Measurements from ENCODE around the gene SH3RF1.

- TF ChIP-seq CREM (CRISPR knock-in tag; IDR thresholded peaks at IDR 0.05): no peak
- no peak for TF ChIP-seq CTCF (IDR thresholded peaks at IDR 0.05)
- TF ChIP-seq ARID4B (CRISPR knock-in tag; IDR thresholded peaks at IDR 0.05; ENCODE audit: borderline replicate concordance): no peak
- TF ChIP-seq ATF2 (CRISPR knock-in tag; IDR thresholded peaks at IDR 0.05; ENCODE audit: borderline replicate concordance, low read depth): no peak
- TF ChIP-seq ATF6 (CRISPR knock-in tag; IDR thresholded peaks at IDR 0.05): no peak
- TF ChIP-seq MAX (CRISPR knock-in tag; IDR thresholded peaks at IDR 0.05): no peak
- TF ChIP-seq RELA (CRISPR knock-in tag; IDR thresholded peaks at IDR 0.05; ENCODE audit: borderline replicate concordance): no peak
These were observed 174.5 kb downstream of the SH3RF1 start for GRCh38 chr4:169096221-169096620.
